Measurements from ENCODE around the gene RHOF. TPM values are rescaled to one million over a fixed set of nuclear protein-coding genes. Genes with fewer than 3 reads are reported as not detected.

Gene RHOF
- total and polyA plus RNA-seq, 2 of the 8 experiments (the other 6 are each of a cell fraction or from before 2014, with no cell fraction given): 23.8 to 31.9 TPM

- Histone ChIP-seq H3K18ac (ENCODE audit: extremely low read depth, low read length) (no peak overlapping the region), H4K8ac (ENCODE audit: extremely low read depth, insufficient read depth, low read length) (0 out of 2 replicates have a peak overlapping the region, but pooled peaks have one; percentile 14), H3K79me2 (ENCODE audit: control insufficient read depth in 1 of 2, insufficient read depth in 2 of 2, low read length in 2 of 2) (no peaks in the 10 kb centered on the region), H2BK120ac (replicated peaks; ENCODE audit: low read depth, low read length) (no peak overlapping the region), H3K56ac (replicated peaks; ENCODE audit: insufficient read length, low read depth, low read length) (no peak overlapping the region), H4K20me1 (replicated peaks in 1 of 2; ENCODE audit: control insufficient read depth in 1 of 2, insufficient read depth in 2 of 2, low read length in 2 of 2) (peaks cover 0 to 2% of the 10 kb centered on the region in 2 experiments), H2BK20ac (ENCODE audit: low read length) (no peak overlapping the region), H2BK12ac (ENCODE audit: low read depth, low read length) (no peak overlapping the region), H3K23ac (ENCODE audit: insufficient read length) (no peak overlapping the region), H3K27ac (ENCODE audit: low read depth, low read length) (no peak overlapping the region), H2AFZ (ENCODE audit: low read length) (no peak overlapping the region), H3K14ac (ENCODE audit: insufficient read length) (no peak overlapping the region), H3K4ac (replicated peaks; ENCODE audit: insufficient read length, low read depth, low read length) (no peak overlapping the region), H3K36me3 (ENCODE audit: control insufficient read depth in 2 of 4, insufficient read depth in 4 of 4, low read length in 3 of 4) (peaks cover 0 to 11% (median 3%) of the 10 kb centered on the region in 4 experiments; a peak in 5 of 8 replicates), H3K27me3 (replicated peaks in 1 of 4; ENCODE audit: control insufficient read depth in 3 of 4, extremely low read depth in 1 of 4, insufficient read depth in 3 of 4, low read length in 3 of 4) (no peaks in the 10 kb centered on the region), H3K4me1 (replicated peaks in 1 of 4; ENCODE audit: control insufficient read depth in 3 of 4, insufficient read depth in 4 of 4, low read length in 3 of 4) (no peaks in the 10 kb centered on the region; a peak in 2 of 7 replicates), H2AK5ac (ENCODE audit: low read depth, low read length) (no peak overlapping the region), H2BK15ac (ENCODE audit: low read length) (no peak overlapping the region), H3K9ac (replicated peaks in 1 of 4; ENCODE audit: extremely low read depth in 1 of 4, low read depth in 3 of 4, low read length in 3 of 4) (no peak overlapping the region), H3K4me2 (ENCODE audit: insufficient read depth in 1 of 2, low read depth in 2 of 2, low read length in 2 of 2) (no peak overlapping the region), H3K4me3 (ENCODE audit: extremely low read depth in 1 of 4, insufficient read depth in 2 of 4, low read depth in 3 of 4, low read length in 4 of 4) (no peak overlapping the region), H3K79me1 (ENCODE audit: low read depth, low read length) (no peaks in the 10 kb centered on the region; the same call in 1 of the 2 replicates), H3K23me2 (ENCODE audit: low read depth, low read length) (no peaks in the 10 kb centered on the region), H3K9me3 (ENCODE audit: insufficient read depth in 2 of 2, low read depth in 1 of 2, low read length in 1 of 2) (no peaks in the 10 kb centered on the region), H4K91ac (replicated peaks; ENCODE audit: insufficient read length, low read length) (no peak overlapping the region), H2BK5ac (ENCODE audit: low read depth, low read length) (no peak overlapping the region), H4K5ac (ENCODE audit: insufficient read length, low read depth, low read length) (no peak overlapping the region)
- DNase-seq (ENCODE audit: low read depth in 1 of 2, low spot score in 2 of 2) (no peak), FAIRE-seq (no peak)
- CTCF ChIA-PET (ENCODE audit: partially characterized antibody): interaction anchor here (0.6 to 4.1 kb wide), 8 partner anchors 9 to 128 kb away, joined by 3 to 17 read pairs (median 3); partner anchors contain the start of genes RHOF and TMEM120B
- POLR2A ChIA-PET (ENCODE audit: partially characterized antibody): interaction anchor here (1.4 to 1.5 kb wide), 2 partner anchors 12 to 29 kb away, joined by 3 to 4 read pairs; no protein-coding TSS in a partner anchor
- 95% methylated on average over 10 of the region's 10 CpGs; no CpG with 5 or more reads in 1 of the 2 experiments for WGBS, 2 experiments (ENCODE audit: extremely low coverage in 1 of 2, insufficient coverage in 1 of 2, insufficient read length in 1 of 2, insufficient replicate concordance in 2 of 2, low coverage in 1 of 2, low lambda C conversion rate in 2 of 2, missing lambda C conversion rate in 1 of 2)
- TF ChIP-seq RNF2 (IDR thresholded peaks at IDR 0.05; ENCODE audit: borderline replicate concordance, low read depth, low read length, missing control alignments, poor library complexity, severe bottlenecking) (no peak), KDM5A (IDR thresholded peaks at IDR 0.05; ENCODE audit: low read length) (no peak), CREB1 (IDR thresholded peaks at IDR 0.05) (no peak), BCL11A (IDR thresholded peaks at IDR 0.05; ENCODE audit: low read depth in 2 of 2, low read length in 2 of 2) (no peak), POU5F1 (IDR thresholded peaks at IDR 0.05; ENCODE audit: low read depth, low read length) (no peak), SRF (IDR thresholded peaks at IDR 0.05; ENCODE audit: low read depth, low read length) (no peak), POLR2AphosphoS5 (IDR thresholded peaks at IDR 0.05; ENCODE audit: low read depth, low read length) (no peak)
Observed at GRCh38 chr12:121767525-121768016, 25.9 kb downstream of the RHOF start.
